Measurements from ENCODE around the gene PGLYRP4. TPM values are rescaled to one million over a fixed set of nuclear protein-coding genes. Genes with fewer than 3 reads are reported as not detected.

The PGLYRP4 gene
- total RNA-seq, 1 experiment from 2014 or later = not detected

- Histone ChIP-seq H3K9me3 (ENCODE audit: low read depth, low read length, poor library complexity, severe bottlenecking) (no peaks in the 10 kb centered on the region), H3K27ac (ENCODE audit: low read depth, low read length, poor library complexity, severe bottlenecking) (no peak overlapping the region), H3K4me3 (ENCODE audit: low read depth, low read length, poor library complexity, severe bottlenecking) (no peak overlapping the region), H3K36me3 (ENCODE audit: insufficient read depth, low read length, poor library complexity, severe bottlenecking) (no peaks in the 10 kb centered on the region), H3K4me1 (ENCODE audit: insufficient read depth, low read length, poor library complexity, severe bottlenecking) (no peaks in the 10 kb centered on the region), H3K27me3 (replicated peaks; ENCODE audit: insufficient read depth, low read depth, low read length, poor library complexity) (peaks cover 44% of the 10 kb centered on the region)
- no peak for DNase-seq (ENCODE audit: low spot score)
- intact Hi-C loops (cut with micrococcal nuclease; ENCODE audit: unreplicated experiment) = no loop called here
- TF ChIP-seq CTCF (conservative IDR thresholded peaks at IDR 0.05; ENCODE audit: low read depth, low read length) (no peak), EZH2 (IDR thresholded peaks at IDR 0.05; ENCODE audit: borderline replicate concordance, low read depth, low read length, poor library complexity, severe bottlenecking) (no peak)
- CTCF ChIA-PET = no interaction called here
- no TSS peak for BruUV-seq (replicated peaks)
- POLR2A ChIA-PET (ENCODE audit: low non-redundant PET) = no interaction called here
These were observed 17.1 kb upstream of the PGLYRP4 start for GRCh38 chr1:153365696-153366095.

GRCh38 chr1:153364766-153365666 is 16.4 kb upstream of the PGLYRP4 start:
- BruUV-seq (replicated peaks) = no TSS peak
- TF ChIP-seq CTCF (conservative IDR thresholded peaks at IDR 0.05; ENCODE audit: low read depth, low read length) (no peak), EZH2 (IDR thresholded peaks at IDR 0.05; ENCODE audit: borderline replicate concordance, low read depth, low read length, poor library complexity, severe bottlenecking) (no peak)
- DNase-seq (ENCODE audit: low spot score) = no peak

GRCh38 chr1:153364156-153364555 is 15.5 kb upstream of the PGLYRP4 start:
- intact Hi-C loops (cut with micrococcal nuclease; ENCODE audit: unreplicated experiment) = no loop called here
- CTCF ChIA-PET = no interaction called here
- H3K4me3 ChIP-seq (ENCODE audit: low read depth, low read length, poor library complexity, severe bottlenecking) = no peak overlapping the region

More at GRCh38 chr1:153364766-153365666, 16.4 kb upstream of the PGLYRP4 start:
- Histone ChIP-seq H3K36me3 (ENCODE audit: insufficient read depth, low read length, poor library complexity, severe bottlenecking) (no peaks in the 10 kb centered on the region), H3K4me3 (ENCODE audit: low read depth, low read length, poor library complexity, severe bottlenecking) (no peak overlapping the region), H3K27ac (ENCODE audit: low read depth, low read length, poor library complexity, severe bottlenecking) (no peak overlapping the region), H3K4me1 (ENCODE audit: insufficient read depth, low read length, poor library complexity, severe bottlenecking) (no peaks in the 10 kb centered on the region), H3K9me3 (ENCODE audit: low read depth, low read length, poor library complexity, severe bottlenecking) (no peaks in the 10 kb centered on the region), H3K27me3 (replicated peaks; ENCODE audit: insufficient read depth, low read depth, low read length, poor library complexity) (peaks cover 40% of the 10 kb centered on the region)
- POLR2A ChIA-PET (ENCODE audit: low non-redundant PET) = no interaction called here
- CTCF ChIA-PET = interaction anchor here (0.5 kb wide), 1 partner anchor 19 kb away, joined by 4 read pairs; no protein-coding TSS in a partner anchor
- intact Hi-C loops (cut with micrococcal nuclease; ENCODE audit: unreplicated experiment) = no loop called here

More at GRCh38 chr1:153364156-153364555, 15.5 kb upstream of the PGLYRP4 start:
- Histone ChIP-seq H3K27me3 (replicated peaks; ENCODE audit: insufficient read depth, low read depth, low read length, poor library complexity) (peaks cover 40% of the 10 kb centered on the region), H3K27ac (ENCODE audit: low read depth, low read length, poor library complexity, severe bottlenecking) (no peak overlapping the region), H3K9me3 (ENCODE audit: low read depth, low read length, poor library complexity, severe bottlenecking) (no peaks in the 10 kb centered on the region), H3K36me3 (ENCODE audit: insufficient read depth, low read length, poor library complexity, severe bottlenecking) (no peaks in the 10 kb centered on the region), H3K4me1 (ENCODE audit: insufficient read depth, low read length, poor library complexity, severe bottlenecking) (no peaks in the 10 kb centered on the region)
- DNase-seq (ENCODE audit: low spot score) = no peak
- BruUV-seq (replicated peaks) = no TSS peak
- TF ChIP-seq CTCF (conservative IDR thresholded peaks at IDR 0.05; ENCODE audit: low read depth, low read length) (no peak), EZH2 (IDR thresholded peaks at IDR 0.05; ENCODE audit: borderline replicate concordance, low read depth, low read length, poor library complexity, severe bottlenecking) (no peak)
- POLR2A ChIA-PET (ENCODE audit: low non-redundant PET) = interaction anchor here (0.7 kb wide), 1 partner anchor 112 kb away, joined by 19 read pairs; no protein-coding TSS in a partner anchor

Data from A673 (cell line).